ENCODE measurements around the gene PLA2G12B. TPM values are rescaled to one million over a fixed set of nuclear protein-coding genes. Genes with fewer than 3 reads are reported as not detected.

Gene PLA2G12B
- total and polyA plus RNA-seq, 4 donors: 31.9 to 60.2 (median 47.3) TPM

GRCh38 chr10:72910705-72911104 is 43.9 kb downstream of the PLA2G12B start:
- H3K4me1 ChIP-seq (ENCODE audit: control insufficient read depth in 4 of 4, insufficient read depth in 4 of 4, low read length in 3 of 4): no peaks in the 10 kb centered on the region
- H3K27me3 ChIP-seq (ENCODE audit: control insufficient read depth in 4 of 4, insufficient read depth in 4 of 4, low read length in 3 of 4): no peaks in the 10 kb centered on the region
- no peaks in the 10 kb centered on the region for H3K9me3 ChIP-seq (ENCODE audit: control insufficient read depth in 4 of 4, low read length in 3 of 4)
- TF ChIP-seq YY1 (IDR thresholded peaks at IDR 0.05): no peak
- no peak for TF ChIP-seq RAD21 (IDR thresholded peaks at IDR 0.05)
- TF ChIP-seq RXRA (IDR thresholded peaks at IDR 0.05): no peak
- no peak for TF ChIP-seq TAF1 (conservative IDR thresholded peaks at IDR 0.05)
- TF ChIP-seq EGR1 (IDR thresholded peaks at IDR 0.05; ENCODE audit: low read depth in 2 of 2): no peak
- no peak for TF ChIP-seq FOXA1 (IDR thresholded peaks at IDR 0.05)
- TF ChIP-seq HNF4G (IDR thresholded peaks at IDR 0.05): no peak
- no peak for TF ChIP-seq ZBTB33 (IDR thresholded peaks at IDR 0.05)
- no peak for TF ChIP-seq GABPA (IDR thresholded peaks at IDR 0.05 in 1 of 2, conservative IDR thresholded peaks at IDR 0.05 in 1 of 2)
- TF ChIP-seq HNF4A (conservative IDR thresholded peaks at IDR 0.05): no peak
- TF ChIP-seq REST (IDR thresholded peaks at IDR 0.05): no peak
- no peak overlapping the region for H3K9ac ChIP-seq (ENCODE audit: low read depth in 1 of 2, low read length in 2 of 2)
- H3K27ac ChIP-seq (ENCODE audit: low read depth in 1 of 2, low read length in 2 of 2): no peak overlapping the region
- no peak for DNase-seq (ENCODE audit: low spot score)
- H3K36me3 ChIP-seq (ENCODE audit: control insufficient read depth in 4 of 4, insufficient read depth in 3 of 4, low read depth in 1 of 4, low read length in 3 of 4): no peaks in the 10 kb centered on the region
- no peak overlapping the region for H3K4me3 ChIP-seq (ENCODE audit: low read depth in 1 of 3, low read length in 3 of 3)

GRCh38 chr10:72906446-72906845 is 48.2 kb downstream of the PLA2G12B start:
- Histone ChIP-seq H3K9me3 (ENCODE audit: control insufficient read depth in 4 of 4, low read length in 3 of 4) (no peaks in the 10 kb centered on the region), H3K4me3 (ENCODE audit: low read depth in 1 of 3, low read length in 3 of 3) (no peak overlapping the region), H3K27me3 (ENCODE audit: control insufficient read depth in 4 of 4, insufficient read depth in 4 of 4, low read length in 3 of 4) (no peaks in the 10 kb centered on the region), H3K4me1 (ENCODE audit: control insufficient read depth in 4 of 4, insufficient read depth in 4 of 4, low read length in 3 of 4) (no peaks in the 10 kb centered on the region), H3K27ac (ENCODE audit: low read depth in 1 of 2, low read length in 2 of 2) (no peak overlapping the region), H3K9ac (ENCODE audit: low read depth in 1 of 2, low read length in 2 of 2) (no peak overlapping the region), H3K36me3 (ENCODE audit: control insufficient read depth in 4 of 4, insufficient read depth in 3 of 4, low read depth in 1 of 4, low read length in 3 of 4) (no peaks in the 10 kb centered on the region)
- no peak for TF ChIP-seq JUND (IDR thresholded peaks at IDR 0.05)
- no peak for TF ChIP-seq FOXA1 (IDR thresholded peaks at IDR 0.05)
- no peak for TF ChIP-seq CTCF (IDR thresholded peaks at IDR 0.05; ENCODE audit: low read depth, low read length, missing input control)
- no peak for TF ChIP-seq RXRA (IDR thresholded peaks at IDR 0.05)
- TF ChIP-seq EGR1 (IDR thresholded peaks at IDR 0.05; ENCODE audit: low read depth in 2 of 2): no peak
- no peak for TF ChIP-seq HNF4G (IDR thresholded peaks at IDR 0.05)
- TF ChIP-seq YY1 (IDR thresholded peaks at IDR 0.05): no peak
- no peak for TF ChIP-seq TAF1 (conservative IDR thresholded peaks at IDR 0.05)
- no peak for TF ChIP-seq MAX (IDR thresholded peaks at IDR 0.05)
- no peak for TF ChIP-seq GABPA (IDR thresholded peaks at IDR 0.05 in 1 of 2, conservative IDR thresholded peaks at IDR 0.05 in 1 of 2)
- no peak for TF ChIP-seq RAD21 (IDR thresholded peaks at IDR 0.05)
- TF ChIP-seq ZBTB33 (IDR thresholded peaks at IDR 0.05): no peak
- no peak for TF ChIP-seq ATF3 (IDR thresholded peaks at IDR 0.05)
- no peak for TF ChIP-seq FOXA2 (IDR thresholded peaks at IDR 0.05)
- no peak for DNase-seq (ENCODE audit: low spot score)
- WGBS: 85% methylated on average over 6 of the region's 6 CpGs
